ENCODE data around the gene GRIA3. TPM values are rescaled to one million over a fixed set of nuclear protein-coding genes. Genes with fewer than 3 reads are reported as not detected.
"Not testable (repeated sequence)": the region's sequence is repeated elsewhere in the genome, so short reads cannot be mapped to it uniquely, and the experiment has no call there.

GRIA3 gene
- total RNA-seq, 4 donors from 2014 or later, result 0.60 to 2.3 (median 1.0) TPM

DNA sequence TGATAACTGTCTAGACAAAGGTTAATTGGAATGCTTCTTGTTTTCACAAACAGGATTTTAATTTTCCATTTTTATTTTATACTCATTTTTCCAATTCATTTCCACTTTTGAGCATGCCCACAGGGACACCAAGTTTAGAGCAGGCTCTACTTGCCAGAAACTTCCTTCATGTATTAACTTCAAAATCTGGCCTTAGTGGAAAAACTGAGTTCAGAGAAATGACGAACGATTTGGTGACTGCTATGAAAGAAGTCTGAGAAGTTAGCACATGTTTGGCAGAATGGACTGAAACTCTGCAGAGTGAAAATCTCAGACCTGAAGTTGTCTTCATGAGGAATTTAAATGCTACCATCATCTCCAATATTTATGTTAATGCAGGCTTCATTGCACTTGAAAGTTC lies 334.7 kb downstream of the GRIA3 start:
- no peak for DNase-seq (ENCODE audit: low spot score in 2 of 2)
- no peaks in the 10 kb centered on the region for H3K4me1 ChIP-seq
- H3K27me3 ChIP-seq, result no peaks in the 10 kb centered on the region
- H3K36me3 ChIP-seq, result no peaks in the 10 kb centered on the region
- no peak overlapping the region for H3K27ac ChIP-seq
- no peak for TF ChIP-seq POLR2A (IDR thresholded peaks at IDR 0.05)
- TF ChIP-seq EP300 (IDR thresholded peaks at IDR 0.05), result no peak
- TF ChIP-seq, protein P1, sequence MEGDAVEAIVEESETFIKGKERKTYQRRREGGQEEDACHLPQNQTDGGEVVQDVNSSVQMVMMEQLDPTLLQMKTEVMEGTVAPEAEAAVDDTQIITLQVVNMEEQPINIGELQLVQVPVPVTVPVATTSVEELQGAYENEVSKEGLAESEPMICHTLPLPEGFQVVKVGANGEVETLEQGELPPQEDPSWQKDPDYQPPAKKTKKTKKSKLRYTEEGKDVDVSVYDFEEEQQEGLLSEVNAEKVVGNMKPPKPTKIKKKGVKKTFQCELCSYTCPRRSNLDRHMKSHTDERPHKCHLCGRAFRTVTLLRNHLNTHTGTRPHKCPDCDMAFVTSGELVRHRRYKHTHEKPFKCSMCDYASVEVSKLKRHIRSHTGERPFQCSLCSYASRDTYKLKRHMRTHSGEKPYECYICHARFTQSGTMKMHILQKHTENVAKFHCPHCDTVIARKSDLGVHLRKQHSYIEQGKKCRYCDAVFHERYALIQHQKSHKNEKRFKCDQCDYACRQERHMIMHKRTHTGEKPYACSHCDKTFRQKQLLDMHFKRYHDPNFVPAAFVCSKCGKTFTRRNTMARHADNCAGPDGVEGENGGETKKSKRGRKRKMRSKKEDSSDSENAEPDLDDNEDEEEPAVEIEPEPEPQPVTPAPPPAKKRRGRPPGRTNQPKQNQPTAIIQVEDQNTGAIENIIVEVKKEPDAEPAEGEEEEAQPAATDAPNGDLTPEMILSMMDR (IDR thresholded peaks at IDR 0.05), result no peak
- no peak overlapping the region for H3K4me3 ChIP-seq
- WGBS, 2 donors, result 63 to 66% methylated on average over 2 of the region's 2 CpGs
- no peaks in the 10 kb centered on the region for H3K9me3 ChIP-seq

DNA sequence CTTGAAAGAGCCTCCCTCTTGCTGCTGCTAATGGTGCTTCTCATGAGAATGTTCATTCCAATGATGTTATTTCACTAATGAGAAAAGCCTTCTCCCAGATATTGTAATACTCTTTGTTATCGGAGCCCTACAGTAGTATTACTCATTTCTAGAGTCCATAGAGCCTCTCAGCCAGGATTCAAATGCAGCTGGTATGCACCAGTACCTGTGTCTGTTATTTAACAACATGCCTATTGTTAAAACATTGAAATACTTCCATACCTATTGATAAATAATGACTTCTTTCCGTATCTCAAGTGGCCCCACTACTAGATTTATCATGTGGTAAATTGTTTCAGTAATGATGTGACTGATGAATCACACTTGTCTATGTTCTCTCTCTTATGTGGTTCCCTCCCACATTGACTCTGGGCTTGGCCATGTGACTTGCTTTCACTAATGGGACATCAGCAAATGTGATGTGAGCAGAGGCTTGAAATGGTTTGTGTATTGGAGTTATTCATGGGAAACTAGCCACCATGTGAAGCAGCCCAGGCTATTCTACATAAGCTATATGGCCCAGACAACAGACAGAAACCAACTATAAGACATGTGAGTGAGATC lies 341.1 kb downstream of the GRIA3 start:
- no peak overlapping the region for H3K4me3 ChIP-seq
- no peaks in the 10 kb centered on the region for H3K36me3 ChIP-seq
- no peak overlapping the region for H3K27ac ChIP-seq
- no peaks in the 10 kb centered on the region for H3K27me3 ChIP-seq
- H3K9me3 ChIP-seq, result no peaks in the 10 kb centered on the region
- no peak for DNase-seq (ENCODE audit: low spot score in 2 of 2)
- no peaks in the 10 kb centered on the region for H3K4me1 ChIP-seq
- TF ChIP-seq, protein P1 (IDR thresholded peaks at IDR 0.05), result no peak
- TF ChIP-seq EP300 (IDR thresholded peaks at IDR 0.05) (no peak), POLR2A (IDR thresholded peaks at IDR 0.05) (no peak)
- WGBS, 2 donors, result 73 to 84% methylated on average over 2 of the region's 2 CpGs

DNA sequence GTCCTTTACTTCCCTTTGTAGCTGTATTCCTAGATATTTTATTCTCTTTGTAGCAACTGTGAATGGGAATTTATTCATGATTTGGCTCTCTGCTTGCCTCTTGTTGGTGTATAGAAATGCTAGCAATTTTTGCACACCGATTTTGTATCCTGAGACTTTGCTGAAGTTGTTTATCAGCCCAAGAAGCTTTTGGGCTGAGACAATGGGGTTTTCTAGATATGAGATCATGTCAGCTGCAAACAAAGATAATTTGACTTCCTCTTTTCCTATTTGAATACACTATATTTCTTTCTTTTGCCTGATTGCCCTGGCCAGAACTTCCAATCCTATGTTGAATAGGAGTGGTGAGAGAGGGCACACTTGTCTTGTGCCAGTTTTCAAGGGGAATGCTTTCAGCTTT lies 346.6 kb downstream of the GRIA3 start:
- H3K27me3 ChIP-seq; H3K27ac ChIP-seq; H3K9me3 ChIP-seq; H3K4me3 ChIP-seq; H3K36me3 ChIP-seq; DNase-seq (ENCODE audit: low spot score in 2 of 2); H3K4me1 ChIP-seq: not testable (repeated sequence)
- WGBS, 2 donors, result 67 to 82% methylated on average over 1 of the region's 1 CpG
